WTC11 (cell line): ENCODE data around the gene MARK3. TPM values are rescaled to one million over a fixed set of nuclear protein-coding genes. Genes with fewer than 3 reads are reported as not detected.

Source experiments
- ATAC-seq: fragments of 200-7000 bp; cut with Tn5 transposase; 2 replicates; pipeline ENCODE4 v1.10.0; 2021; ENCODE audit warnings: mild to moderate bottlenecking, moderate library complexity
- CTCF ChIA-PET: fragments of 300-600 bp; sonication (Branson Sonifier 250); formaldehyde crosslinking; loops from one replicate; lab custom pipeline; 2021; ENCODE audit warnings: antibody characterized with exemption; lab: Charles Lee
- POLR2A ChIA-PET: fragments of 350-600 bp; sonication (Branson Sonifier 250); formaldehyde crosslinking; loops from one replicate; lab custom pipeline; 2021; ENCODE audit warnings: antibody characterized with exemption; lab: Charles Lee
- DNase-seq: peaks from one replicate; pipeline ENCODE4 v3.0.0; 2021; ENCODE audit warnings: low spot score
- H3K27ac Mint-ChIP-seq: 2 replicates; pipeline ENCODE4 v1.8.0; 2021; ENCODE audit warnings: mixed read lengths
- H3K27me3 Mint-ChIP-seq: 2 replicates; pipeline ENCODE4 v1.8.0; 2021; ENCODE audit warnings: low read depth, mild to moderate bottlenecking, moderate library complexity, mixed read lengths
- H3K36me3 Mint-ChIP-seq: 2 replicates; pipeline ENCODE4 v1.8.0; 2021; ENCODE audit warnings: mixed read lengths
- H3K4me1 Mint-ChIP-seq: 2 replicates; pipeline ENCODE4 v1.8.0; 2022; ENCODE audit warnings: mixed read lengths
- H3K4me3 Mint-ChIP-seq: 2 replicates; pipeline ENCODE4 v1.8.0; 2021; ENCODE audit warnings: mild to moderate bottlenecking, moderate library complexity, mixed read lengths
- H3K9me3 Mint-ChIP-seq: 2 replicates; pipeline ENCODE4 v1.8.0; 2021; ENCODE audit warnings: mixed read lengths
- AFF4 ChIP-seq: sonication (generic); formaldehyde crosslinking; IDR thresholded peaks from 2 replicates; pipeline ENCODE4 v1.8.1; 2023; ENCODE audit warnings: mild to moderate bottlenecking, missing genetic modification reagents, borderline replicate concordance
- CDX4 ChIP-seq: fragments of 250-450 bp; sonication (Bioruptor Pico); IDR thresholded peaks from 2 replicates; pipeline ENCODE4 v1.9.0; 2021; ENCODE audit warnings: moderate library complexity, mild to moderate bottlenecking, inconsistent platforms, borderline replicate concordance
- ERG ChIP-seq: fragments of 250-450 bp; sonication (Bioruptor Pico); IDR thresholded peaks from 2 replicates; pipeline ENCODE4 v1.8.0; 2021; ENCODE audit warnings: mild to moderate bottlenecking
- FOXP1 ChIP-seq: sonication (generic); formaldehyde crosslinking; IDR thresholded peaks from 2 replicates; pipeline ENCODE4 v1.8.0; 2022; ENCODE audit warnings: missing genetic modification reagents, mild to moderate bottlenecking, moderate library complexity, borderline replicate concordance
- GABPB1 ChIP-seq: sonication (generic); formaldehyde crosslinking; IDR thresholded peaks from 2 replicates; pipeline ENCODE4 v1.8.1; 2023; ENCODE audit warnings: mild to moderate bottlenecking, missing genetic modification reagents
- JUN ChIP-seq: sonication (generic); formaldehyde crosslinking; IDR thresholded peaks from 2 replicates; pipeline ENCODE4 v1.8.0; 2023; ENCODE audit warnings: mild to moderate bottlenecking, missing genetic modification reagents
- MAX ChIP-seq: sonication (generic); formaldehyde crosslinking; IDR thresholded peaks from 2 replicates; pipeline ENCODE4 v1.8.0; 2022; ENCODE audit warnings: mild to moderate bottlenecking, missing genetic modification reagents
- PRRX2 ChIP-seq: fragments of 250-450 bp; sonication (Bioruptor Pico); IDR thresholded peaks from 2 replicates; pipeline ENCODE4 v1.8.0; 2021; ENCODE audit warnings: mild to moderate bottlenecking
- RELA ChIP-seq: sonication (generic); formaldehyde crosslinking; IDR thresholded peaks from 2 replicates; pipeline ENCODE4 v1.8.1; 2022; ENCODE audit warnings: missing genetic modification reagents, mild to moderate bottlenecking, borderline replicate concordance
- USF1 ChIP-seq: sonication (generic); formaldehyde crosslinking; IDR thresholded peaks from 2 replicates; pipeline ENCODE4 v1.8.0; 2022; ENCODE audit warnings: mild to moderate bottlenecking, missing genetic modification reagents
- USF2 ChIP-seq: sonication (generic); formaldehyde crosslinking; IDR thresholded peaks from 2 replicates; pipeline ENCODE4 v1.8.1; 2023; ENCODE audit warnings: mild to moderate bottlenecking, missing genetic modification reagents, moderate library complexity
- ZNF317 ChIP-seq: sonication (generic); formaldehyde crosslinking; IDR thresholded peaks from 2 replicates; pipeline ENCODE4 v1.8.1; 2023; ENCODE audit warnings: low read depth, mild to moderate bottlenecking, moderate library complexity, missing genetic modification reagents, borderline replicate concordance
- total RNA-seq: library from RNA; stranded (reverse); gene quantifications from 3 replicates; pipeline ENCODE4 v1.2.3, GENCODE V29; 2021
- TF ChIP-seq, protein P1 (sequence below): sonication (generic); formaldehyde crosslinking; IDR thresholded peaks from 2 replicates; pipeline ENCODE4 v1.8.1; 2023; ENCODE audit warnings: mild to moderate bottlenecking, missing genetic modification reagents
- TF ChIP-seq, protein P2 (sequence below): sonication (generic); formaldehyde crosslinking; IDR thresholded peaks from 2 replicates; pipeline ENCODE4 v1.8.1; 2022; ENCODE audit warnings: low read depth, mild to moderate bottlenecking, moderate library complexity, missing genetic modification reagents, borderline replicate concordance

MARK3 gene
- total RNA-seq, 1 experiment from 2014 or later, result 93.7 TPM

DNA sequence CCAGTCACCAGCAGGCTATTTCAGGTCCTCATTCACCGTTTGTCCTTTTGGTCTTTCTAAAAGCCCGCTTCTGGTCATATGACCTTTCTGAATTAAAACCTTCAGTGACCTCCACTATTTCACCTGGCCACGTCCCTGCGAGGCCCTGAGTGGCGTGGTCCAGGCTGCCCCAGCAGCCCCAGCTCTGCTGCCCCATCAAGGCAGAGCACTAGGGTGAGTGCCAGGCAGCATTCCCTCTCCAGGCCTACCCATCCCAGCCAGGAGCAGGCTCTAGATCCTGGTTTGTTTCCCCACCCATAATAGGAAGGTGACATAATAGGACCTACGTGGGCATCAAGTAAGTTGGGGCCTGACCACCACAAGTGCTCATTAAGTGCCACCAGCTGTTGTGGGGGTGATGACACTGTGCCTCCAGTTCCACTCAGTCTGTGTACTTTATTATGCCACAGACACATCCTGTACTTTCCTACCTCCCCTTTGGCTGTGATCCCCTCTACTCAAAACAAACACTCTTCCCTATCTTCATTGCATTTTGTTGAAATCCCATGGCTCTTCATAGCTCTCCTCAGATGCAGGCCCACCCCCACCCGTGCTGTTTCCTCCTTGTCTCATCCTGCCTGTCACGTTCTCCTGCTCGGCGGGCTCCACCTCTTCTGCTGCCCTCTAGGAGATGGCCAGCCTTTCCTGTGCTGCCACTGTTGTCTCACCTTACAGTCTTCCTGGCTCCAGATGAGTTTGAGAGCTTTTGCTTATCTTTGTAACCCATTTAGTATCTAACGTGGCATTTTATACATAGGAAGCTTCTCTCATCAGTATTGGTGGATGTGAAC lies 116.0 kb downstream of the MARK3 start (continued):
- TF ChIP-seq CDX4 (CRISPR knock-in tag) (no peak), AFF4 (CRISPR knock-in tag) (no peak), ERG (CRISPR knock-in tag) (no peak), JUN (no peak), PRRX2 (CRISPR knock-in tag) (no peak), FOXP1 (CRISPR knock-in tag) (no peak)
- TF ChIP-seq, protein P1, sequence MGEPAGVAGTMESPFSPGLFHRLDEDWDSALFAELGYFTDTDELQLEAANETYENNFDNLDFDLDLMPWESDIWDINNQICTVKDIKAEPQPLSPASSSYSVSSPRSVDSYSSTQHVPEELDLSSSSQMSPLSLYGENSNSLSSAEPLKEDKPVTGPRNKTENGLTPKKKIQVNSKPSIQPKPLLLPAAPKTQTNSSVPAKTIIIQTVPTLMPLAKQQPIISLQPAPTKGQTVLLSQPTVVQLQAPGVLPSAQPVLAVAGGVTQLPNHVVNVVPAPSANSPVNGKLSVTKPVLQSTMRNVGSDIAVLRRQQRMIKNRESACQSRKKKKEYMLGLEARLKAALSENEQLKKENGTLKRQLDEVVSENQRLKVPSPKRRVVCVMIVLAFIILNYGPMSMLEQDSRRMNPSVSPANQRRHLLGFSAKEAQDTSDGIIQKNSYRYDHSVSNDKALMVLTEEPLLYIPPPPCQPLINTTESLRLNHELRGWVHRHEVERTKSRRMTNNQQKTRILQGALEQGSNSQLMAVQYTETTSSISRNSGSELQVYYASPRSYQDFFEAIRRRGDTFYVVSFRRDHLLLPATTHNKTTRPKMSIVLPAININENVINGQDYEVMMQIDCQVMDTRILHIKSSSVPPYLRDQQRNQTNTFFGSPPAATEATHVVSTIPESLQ (CRISPR knock-in tag), result no peak
- TF ChIP-seq, all 79 proteins: peak for 0

GRCh38 chr14:103501921-103502669 lies 116.9 kb downstream of the MARK3 start:
- CTCF ChIA-PET, result interaction anchor here (0.6 to 6.5 kb wide), 3 partner anchors 8 to 81 kb away, joined by 5 to 42 read pairs (median 8); no protein-coding TSS in a partner anchor
- Mint-ChIP-seq H3K36me3 (peaks cover 40% of the 10 kb centered on the region), H3K4me1 (peaks cover 2% of the 10 kb centered on the region; the same call in 1 of the 2 replicates), H3K27me3 (no peaks in the 10 kb centered on the region), H3K4me3 (no peak overlapping the region), H3K27ac (no peak overlapping the region), H3K9me3 (no peaks in the 10 kb centered on the region)
- ATAC-seq, result no peak
- DNase-seq, result no peak
- TF ChIP-seq USF2 (CRISPR knock-in tag), result no peak
- no peak for TF ChIP-seq GABPB1 (CRISPR knock-in tag)
- TF ChIP-seq, protein P2, sequence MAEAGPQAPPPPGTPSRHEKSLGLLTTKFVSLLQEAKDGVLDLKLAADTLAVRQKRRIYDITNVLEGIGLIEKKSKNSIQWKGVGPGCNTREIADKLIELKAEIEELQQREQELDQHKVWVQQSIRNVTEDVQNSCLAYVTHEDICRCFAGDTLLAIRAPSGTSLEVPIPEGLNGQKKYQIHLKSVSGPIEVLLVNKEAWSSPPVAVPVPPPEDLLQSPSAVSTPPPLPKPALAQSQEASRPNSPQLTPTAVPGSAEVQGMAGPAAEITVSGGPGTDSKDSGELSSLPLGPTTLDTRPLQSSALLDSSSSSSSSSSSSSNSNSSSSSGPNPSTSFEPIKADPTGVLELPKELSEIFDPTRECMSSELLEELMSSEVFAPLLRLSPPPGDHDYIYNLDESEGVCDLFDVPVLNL (CRISPR knock-in tag), result no peak
- no peak for TF ChIP-seq USF1 (CRISPR knock-in tag)
- TF ChIP-seq ZNF317 (CRISPR knock-in tag), result no peak
- no peak for TF ChIP-seq MAX (CRISPR knock-in tag)
- no peak for TF ChIP-seq RELA (CRISPR knock-in tag)
- TF ChIP-seq CDX4 (CRISPR knock-in tag), result no peak
- POLR2A ChIA-PET, result no interaction called here
